Measurements from ENCODE around the gene DGUOK. TPM values are rescaled to one million over a fixed set of nuclear protein-coding genes. Genes with fewer than 3 reads are reported as not detected.
"Not testable (repeated sequence)": the region's sequence is repeated elsewhere in the genome, so short reads cannot be mapped to it uniquely, and the experiment has no call there.

Gene DGUOK
- total RNA-seq, 2 donors from 2014 or later: 25.2 to 33.7 TPM

GRCh38 chr2:73897240-73897583 lies 29.5 kb upstream of the DGUOK start:
- intact Hi-C loops (cut with DNase I): no loop called here
- ATAC-seq (no peak), DNase-seq (no peak)

GRCh38 chr2:73897934-73898333 lies 28.7 kb upstream of the DGUOK start:
- DNase-seq (no peak), ATAC-seq (no peak)
- intact Hi-C loops (cut with DNase I): no loop called here

- DNase-seq: no peak
- no peak for ATAC-seq
- intact Hi-C loops (cut with DNase I): no loop called here
Measured at GRCh38 chr2:73899801-73900336, 26.8 kb upstream of the DGUOK start.

GRCh38 chr2:73901143-73901542 lies 25.5 kb upstream of the DGUOK start:
- ATAC-seq (no peak), DNase-seq (no peak)
- intact Hi-C loops (cut with DNase I): no loop called here

- intact Hi-C loops (cut with DNase I): no loop called here
- ATAC-seq (no peak), DNase-seq (no peak)
Measured at GRCh38 chr2:73902284-73902683, 24.4 kb upstream of the DGUOK start.

- ATAC-seq (no peak), DNase-seq (no peak)
- intact Hi-C loops (cut with DNase I): no loop called here
Measured at GRCh38 chr2:73903313-73903712, 23.4 kb upstream of the DGUOK start.

- ATAC-seq; intact Hi-C loops (cut with DNase I); DNase-seq: not testable (repeated sequence)
Measured at GRCh38 chr2:73903949-73904613, 22.6 kb upstream of the DGUOK start.

GRCh38 chr2:73904952-73905351 lies 21.7 kb upstream of the DGUOK start:
- ATAC-seq (no peak), DNase-seq (no peak)
- intact Hi-C loops (cut with DNase I): no loop called here

GRCh38 chr2:73906847-73907505 lies 19.7 kb upstream of the DGUOK start:
- DNase-seq (no peak), ATAC-seq (no peak)
- intact Hi-C loops (cut with DNase I): no loop called here

GRCh38 chr2:73907840-73908452 lies 18.7 kb upstream of the DGUOK start:
- ATAC-seq (peak in 1 of 2 donors; percentile 32), DNase-seq (no peak)
- intact Hi-C loops (cut with DNase I): no loop called here

- DNase-seq: no peak
- ATAC-seq: no peak
- intact Hi-C loops (cut with DNase I): no loop called here
Measured at GRCh38 chr2:73908689-73909652, 17.7 kb upstream of the DGUOK start.

GRCh38 chr2:73910873-73911547 lies 15.7 kb upstream of the DGUOK start:
- DNase-seq: no peak
- no peak for ATAC-seq
- intact Hi-C loops (cut with DNase I): no loop called here

- DNase-seq: no peak
- ATAC-seq: no peak
- intact Hi-C loops (cut with DNase I): no loop called here
Measured at GRCh38 chr2:73911548-73912208, 15.0 kb upstream of the DGUOK start.

GRCh38 chr2:73913414-73914054 lies 13.1 kb upstream of the DGUOK start:
- ATAC-seq (no peak), DNase-seq (no peak)
- intact Hi-C loops (cut with DNase I): no loop called here

GRCh38 chr2:73914667-73915066 lies 12.0 kb upstream of the DGUOK start:
- DNase-seq (no peak), ATAC-seq (no peak)
- intact Hi-C loops (cut with DNase I): no loop called here

- intact Hi-C loops (cut with DNase I): no loop called here
- ATAC-seq (no peak), DNase-seq (no peak)
Measured at GRCh38 chr2:73915437-73915993, 11.2 kb upstream of the DGUOK start.

GRCh38 chr2:73916666-73917065 lies 10.0 kb upstream of the DGUOK start:
- no peak for DNase-seq
- intact Hi-C loops (cut with DNase I): no loop called here
- ATAC-seq: no peak

- ATAC-seq (no peak), DNase-seq (no peak)
- intact Hi-C loops (cut with DNase I): no loop called here
Measured at GRCh38 chr2:73917296-73917695, 9.4 kb upstream of the DGUOK start.
